Hepatocyte (in vitro differentiated cells): Measurements from ENCODE around the gene GCDH.

Source experiments
- CTCF ChIP-seq: fragments of 200-600 bp; sonication (generic); IDR thresholded peaks from 2 replicates; pipeline ENCODE4 v1.5.1; 2016; ENCODE audit warnings: antibody characterized with exemption, mild to moderate bottlenecking; ENCODE audit not compliant: poor library complexity
- EZH2 ChIP-seq: fragments of 200-600 bp; sonication (generic); IDR thresholded peaks from 2 replicates; pipeline ENCODE4 v1.6.1; 2016; ENCODE audit warnings: antibody characterized with exemption, mild to moderate bottlenecking, borderline replicate concordance

DNA sequence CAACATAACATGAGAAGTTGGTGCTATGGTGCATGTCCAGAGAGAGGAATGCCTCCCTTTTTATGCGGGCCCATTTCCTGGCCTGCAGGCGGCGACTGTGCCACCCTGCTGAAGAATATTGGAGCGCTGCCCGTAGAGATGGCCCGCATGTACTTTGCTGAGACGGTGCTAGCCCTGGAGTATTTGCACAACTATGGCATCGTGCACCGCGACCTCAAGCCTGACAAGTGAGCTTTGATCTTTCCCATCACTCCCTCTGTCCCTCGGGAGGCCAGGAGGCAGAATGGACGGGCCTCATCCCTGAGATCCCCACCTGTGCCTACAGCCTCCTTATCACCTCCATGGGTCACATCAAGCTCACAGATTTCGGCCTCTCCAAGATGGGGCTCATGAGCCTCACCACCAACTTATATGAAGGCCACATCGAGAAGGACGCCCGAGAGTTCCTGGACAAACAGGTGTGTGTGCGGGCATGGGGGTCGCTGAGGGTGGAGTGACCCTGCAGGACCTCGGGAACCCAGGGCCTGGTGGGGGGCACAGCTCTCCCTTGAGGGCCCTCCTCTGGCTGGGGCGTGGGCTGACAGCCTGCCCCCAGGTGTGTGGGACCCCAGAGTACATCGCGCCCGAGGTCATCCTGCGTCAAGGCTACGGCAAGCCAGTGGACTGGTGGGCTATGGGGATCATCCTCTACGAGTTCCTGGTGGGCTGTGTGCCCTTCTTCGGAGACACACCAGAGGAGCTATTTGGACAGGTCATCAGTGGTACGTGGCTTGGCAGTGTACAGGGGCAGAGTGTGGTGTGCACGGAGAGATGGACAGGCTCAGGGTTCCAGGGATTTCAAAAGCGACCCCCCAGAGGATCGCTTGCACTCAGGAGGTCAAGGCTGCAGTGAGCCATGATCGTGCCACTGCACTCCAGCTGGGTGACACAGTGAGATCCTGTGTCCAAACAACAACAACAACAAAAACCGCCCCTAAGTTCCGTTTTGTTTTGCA, 25.9 kb upstream of the GCDH start:
- TF ChIP-seq CTCF (no peak), EZH2 (no peak)
